HG03571 (cell line): Measurements from ENCODE around the gene CEP250.
"Not testable (repeated sequence)": the region's sequence is repeated elsewhere in the genome, so short reads cannot be mapped to it uniquely, and the experiment has no call there.

Experiments used
- ATAC-seq: cut with Tn5 transposase; IDR thresholded peaks from one replicate; pipeline ENCODE4 v1.9.1; 2021; ENCODE audit not compliant: unreplicated experiment

CEP250 gene

GRCh38 chr20:35492352-35492751 lies 37.0 kb downstream of the CEP250 start:
- no peak for ATAC-seq

- ATAC-seq: no peak
Observed at GRCh38 chr20:35496481-35496880, 41.1 kb downstream of the CEP250 start.

GRCh38 chr20:35497320-35497719 lies 41.9 kb downstream of the CEP250 start:
- no peak for ATAC-seq

GRCh38 chr20:35497780-35498189 lies 42.4 kb downstream of the CEP250 start:
- ATAC-seq: no peak

- no peak for ATAC-seq
Observed at GRCh38 chr20:35499271-35499670, 43.9 kb downstream of the CEP250 start.

GRCh38 chr20:35502352-35502751 lies 47.0 kb downstream of the CEP250 start:
- ATAC-seq: no peak

- no peak for ATAC-seq
Observed at GRCh38 chr20:35503281-35503680, 47.9 kb downstream of the CEP250 start.

GRCh38 chr20:35503841-35504561 lies 48.6 kb downstream of the CEP250 start:
- ATAC-seq: no peak

- ATAC-seq: no peak
Observed at GRCh38 chr20:35504751-35505150, 49.4 kb downstream of the CEP250 start.

- no peak for ATAC-seq
Observed at GRCh38 chr20:35506179-35506578, 50.8 kb downstream of the CEP250 start.

- no peak for ATAC-seq
Observed at GRCh38 chr20:35506872-35507638, 51.7 kb downstream of the CEP250 start.

GRCh38 chr20:35508493-35509218 lies 53.3 kb downstream of the CEP250 start:
- ATAC-seq: no peak

GRCh38 chr20:35510951-35511735 lies 55.7 kb downstream of the CEP250 start:
- no peak for ATAC-seq

- no peak for ATAC-seq
Observed at GRCh38 chr20:35511814-35512420, 56.5 kb downstream of the CEP250 start.

GRCh38 chr20:35514371-35514932 lies 59.1 kb downstream of the CEP250 start:
- no peak for ATAC-seq

GRCh38 chr20:35515341-35515740 lies 59.9 kb downstream of the CEP250 start:
- ATAC-seq: no peak

- no peak for ATAC-seq
Observed at GRCh38 chr20:35515949-35516645, 60.7 kb downstream of the CEP250 start.

- ATAC-seq: no peak
Observed at GRCh38 chr20:35517125-35517524, 61.7 kb downstream of the CEP250 start.

- not testable (repeated sequence) for ATAC-seq
Observed at GRCh38 chr20:35517767-35518166, 62.4 kb downstream of the CEP250 start.

- no peak for ATAC-seq
Observed at GRCh38 chr20:35518955-35519354, 63.6 kb downstream of the CEP250 start.
